ENCODE results near the gene NR6A1.

DNA sequence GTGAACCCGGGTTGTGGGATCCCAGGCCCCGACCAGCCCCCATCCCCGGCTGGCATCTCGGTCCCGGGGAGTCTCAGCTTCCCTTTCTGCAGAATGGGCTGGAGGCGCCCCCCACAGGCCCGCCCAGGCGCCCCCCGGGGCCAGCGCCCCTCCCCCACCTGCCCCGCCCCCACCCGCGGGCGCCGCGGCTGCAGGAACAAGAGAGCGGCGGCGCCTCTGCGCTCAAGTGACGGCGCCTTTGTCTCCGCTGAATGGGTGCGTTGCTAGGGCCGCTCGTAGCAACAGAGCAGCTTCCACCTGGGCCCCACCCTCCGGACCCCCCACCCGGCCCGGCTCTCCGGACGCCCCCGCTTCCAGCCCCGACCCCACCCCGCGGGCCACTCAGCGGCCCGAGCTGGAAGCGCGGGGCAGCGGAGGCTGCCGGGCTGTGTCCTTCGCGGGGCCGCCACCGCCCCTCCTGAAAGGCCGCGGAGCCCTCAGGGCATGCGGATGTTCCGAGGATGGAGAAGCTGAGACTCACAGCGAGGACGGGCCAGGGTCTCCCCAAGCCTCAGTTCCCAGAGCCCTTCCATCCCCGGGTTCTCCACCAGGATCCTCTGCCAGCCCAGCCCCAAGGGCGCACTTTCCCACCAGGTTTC lies 293.3 kb downstream of the NR6A1 start:
- TF ChIP-seq, protein P1, sequence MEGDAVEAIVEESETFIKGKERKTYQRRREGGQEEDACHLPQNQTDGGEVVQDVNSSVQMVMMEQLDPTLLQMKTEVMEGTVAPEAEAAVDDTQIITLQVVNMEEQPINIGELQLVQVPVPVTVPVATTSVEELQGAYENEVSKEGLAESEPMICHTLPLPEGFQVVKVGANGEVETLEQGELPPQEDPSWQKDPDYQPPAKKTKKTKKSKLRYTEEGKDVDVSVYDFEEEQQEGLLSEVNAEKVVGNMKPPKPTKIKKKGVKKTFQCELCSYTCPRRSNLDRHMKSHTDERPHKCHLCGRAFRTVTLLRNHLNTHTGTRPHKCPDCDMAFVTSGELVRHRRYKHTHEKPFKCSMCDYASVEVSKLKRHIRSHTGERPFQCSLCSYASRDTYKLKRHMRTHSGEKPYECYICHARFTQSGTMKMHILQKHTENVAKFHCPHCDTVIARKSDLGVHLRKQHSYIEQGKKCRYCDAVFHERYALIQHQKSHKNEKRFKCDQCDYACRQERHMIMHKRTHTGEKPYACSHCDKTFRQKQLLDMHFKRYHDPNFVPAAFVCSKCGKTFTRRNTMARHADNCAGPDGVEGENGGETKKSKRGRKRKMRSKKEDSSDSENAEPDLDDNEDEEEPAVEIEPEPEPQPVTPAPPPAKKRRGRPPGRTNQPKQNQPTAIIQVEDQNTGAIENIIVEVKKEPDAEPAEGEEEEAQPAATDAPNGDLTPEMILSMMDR (IDR thresholded peaks at IDR 0.05): no peak
- TF ChIP-seq EP300 (IDR thresholded peaks at IDR 0.05) (no peak), POLR2A (IDR thresholded peaks at IDR 0.05) (no peak)

Data from ovary (tissue), 3 donors.